ENCODE results near the gene BEX5.
A peak's percentile ranks its signal among the peaks of the same experiment; 100 is the strongest.
"Not testable (repeated sequence)": the region's sequence is repeated elsewhere in the genome, so short reads cannot be mapped to it uniquely, and the experiment has no call there.

BEX5 gene

DNA sequence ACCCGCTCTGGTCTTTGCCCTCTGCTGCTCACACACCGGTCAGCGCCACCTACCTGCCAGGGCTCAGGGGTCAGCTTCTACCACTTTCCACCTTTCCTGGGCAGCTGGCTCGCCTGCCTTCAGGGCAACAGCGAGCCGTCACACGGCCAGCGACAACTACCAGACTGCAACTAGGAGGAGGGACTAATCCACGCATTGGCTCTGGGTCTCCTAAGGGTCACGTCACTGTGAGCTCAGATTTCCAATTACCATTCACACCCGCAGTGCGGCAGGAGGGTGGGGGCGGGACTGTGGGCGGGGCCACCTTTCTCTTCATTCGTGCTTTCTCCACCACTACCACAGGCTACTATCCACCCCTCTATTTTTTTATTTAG lies at the start of gene BEX5:
TSS of gene BEX5 (minus strand) at position 172 of the 374 bp plus-strand sequence. CDS start 1,712 bp downstream, outside the sequence.
- peak within 1 kb of the TSS; percentile 32 for H3K4me3 ChIP-seq (ENCODE audit: low read depth, low read length)
- DNase-seq (ENCODE audit: low read depth, low spot score): peak; percentile 9
- in situ Hi-C loops (cut with HindIII; ENCODE audit: low sequenced_read_pairs): no loop called here
- TF ChIP-seq, protein P1, sequence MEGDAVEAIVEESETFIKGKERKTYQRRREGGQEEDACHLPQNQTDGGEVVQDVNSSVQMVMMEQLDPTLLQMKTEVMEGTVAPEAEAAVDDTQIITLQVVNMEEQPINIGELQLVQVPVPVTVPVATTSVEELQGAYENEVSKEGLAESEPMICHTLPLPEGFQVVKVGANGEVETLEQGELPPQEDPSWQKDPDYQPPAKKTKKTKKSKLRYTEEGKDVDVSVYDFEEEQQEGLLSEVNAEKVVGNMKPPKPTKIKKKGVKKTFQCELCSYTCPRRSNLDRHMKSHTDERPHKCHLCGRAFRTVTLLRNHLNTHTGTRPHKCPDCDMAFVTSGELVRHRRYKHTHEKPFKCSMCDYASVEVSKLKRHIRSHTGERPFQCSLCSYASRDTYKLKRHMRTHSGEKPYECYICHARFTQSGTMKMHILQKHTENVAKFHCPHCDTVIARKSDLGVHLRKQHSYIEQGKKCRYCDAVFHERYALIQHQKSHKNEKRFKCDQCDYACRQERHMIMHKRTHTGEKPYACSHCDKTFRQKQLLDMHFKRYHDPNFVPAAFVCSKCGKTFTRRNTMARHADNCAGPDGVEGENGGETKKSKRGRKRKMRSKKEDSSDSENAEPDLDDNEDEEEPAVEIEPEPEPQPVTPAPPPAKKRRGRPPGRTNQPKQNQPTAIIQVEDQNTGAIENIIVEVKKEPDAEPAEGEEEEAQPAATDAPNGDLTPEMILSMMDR (IDR thresholded peaks at IDR 0.05; ENCODE audit: low read depth, low read length): no peak

DNA sequence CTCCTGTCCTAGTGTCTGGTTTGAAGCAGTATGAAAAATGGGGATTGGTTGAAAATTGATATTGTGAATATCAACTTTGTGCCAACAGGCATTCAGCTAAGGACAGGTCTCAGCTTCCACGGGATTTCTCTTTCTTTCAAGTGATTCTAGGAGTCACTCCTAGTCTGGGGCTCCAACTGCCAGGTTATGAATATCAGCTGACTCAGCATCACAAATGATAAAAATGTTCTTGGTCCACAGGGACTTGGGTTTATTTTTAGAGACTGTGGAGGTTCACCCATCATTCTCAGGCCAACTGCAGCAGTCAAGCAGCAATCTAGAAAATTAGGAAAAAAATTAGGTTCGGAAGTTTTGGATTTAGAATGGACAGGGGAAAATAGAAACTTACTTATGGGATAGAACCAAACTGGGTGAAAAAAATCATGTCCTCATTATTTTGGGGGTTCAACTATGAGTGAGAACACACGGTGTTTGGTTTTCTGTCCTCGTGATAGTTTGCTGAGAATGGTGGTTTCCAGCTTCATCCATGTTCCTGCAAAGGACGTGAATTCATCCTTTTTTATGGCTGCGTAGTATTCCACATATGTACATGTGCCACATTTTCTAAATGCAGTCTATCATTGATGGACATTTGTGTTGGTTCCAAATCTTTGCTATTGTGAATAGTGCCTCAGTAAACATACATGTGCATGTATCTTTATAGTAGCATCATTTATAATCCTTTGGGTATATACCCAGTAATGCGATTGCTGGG lies 30.4 kb upstream of the BEX5 start:
- TF ChIP-seq, protein P1 (IDR thresholded peaks at IDR 0.05; ENCODE audit: low read depth, low read length): no peak
- no peak for DNase-seq (ENCODE audit: low read depth, low spot score)
- H3K4me3 ChIP-seq (ENCODE audit: low read depth, low read length): no peak overlapping the region
- in situ Hi-C loops (cut with HindIII; ENCODE audit: low sequenced_read_pairs): no loop called here

DNA sequence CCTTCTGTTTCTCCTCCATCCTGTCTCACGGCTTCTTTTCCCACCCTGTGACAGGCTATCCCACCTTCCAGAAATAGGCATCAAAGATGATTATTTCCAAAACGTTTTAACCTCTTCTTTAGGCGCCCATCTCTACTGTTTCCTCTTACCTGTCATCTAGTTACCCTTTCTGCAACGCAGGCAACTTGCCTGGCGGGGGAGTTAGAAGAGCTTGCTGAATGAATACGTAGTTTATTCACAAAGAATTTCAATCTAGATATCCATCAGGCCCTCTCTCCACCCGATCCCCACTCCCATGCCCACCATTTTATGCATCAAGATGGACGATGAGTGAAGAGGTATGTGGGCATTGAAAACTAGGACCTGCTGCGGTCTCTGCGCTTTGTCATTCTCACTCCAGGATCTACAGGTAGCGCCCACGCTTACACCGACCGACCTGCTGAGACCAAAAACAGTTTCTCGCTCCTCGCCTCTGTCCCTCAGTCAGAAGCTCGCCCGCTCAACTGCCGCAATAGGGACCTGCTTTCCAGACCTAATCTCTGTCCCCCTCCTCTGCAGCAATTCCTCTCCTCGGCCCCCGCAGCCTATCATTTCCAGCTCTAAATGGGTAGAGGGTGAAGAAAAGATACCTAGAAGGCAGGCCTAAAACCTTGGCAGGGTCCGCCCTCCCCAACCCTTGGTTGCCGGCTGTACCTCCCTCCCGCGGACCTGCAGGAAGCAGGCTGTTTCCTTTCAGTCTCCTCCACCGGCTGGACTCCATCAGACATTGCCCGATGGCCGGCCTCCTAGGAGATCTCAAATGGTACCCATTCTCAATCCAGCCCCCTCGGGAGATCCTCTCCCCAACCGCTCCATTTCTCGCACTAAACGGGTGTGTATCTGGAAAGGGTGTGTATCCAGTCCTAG lies 624 bp downstream of the BEX5 start:
- DNase-seq (ENCODE audit: low read depth, low spot score): no peak
- in situ Hi-C loops (cut with HindIII; ENCODE audit: low sequenced_read_pairs): no loop called here
- TF ChIP-seq, protein P1 (IDR thresholded peaks at IDR 0.05; ENCODE audit: low read depth, low read length): no peak
- peak overlapping the region; percentile 32 for H3K4me3 ChIP-seq (ENCODE audit: low read depth, low read length)

DNA sequence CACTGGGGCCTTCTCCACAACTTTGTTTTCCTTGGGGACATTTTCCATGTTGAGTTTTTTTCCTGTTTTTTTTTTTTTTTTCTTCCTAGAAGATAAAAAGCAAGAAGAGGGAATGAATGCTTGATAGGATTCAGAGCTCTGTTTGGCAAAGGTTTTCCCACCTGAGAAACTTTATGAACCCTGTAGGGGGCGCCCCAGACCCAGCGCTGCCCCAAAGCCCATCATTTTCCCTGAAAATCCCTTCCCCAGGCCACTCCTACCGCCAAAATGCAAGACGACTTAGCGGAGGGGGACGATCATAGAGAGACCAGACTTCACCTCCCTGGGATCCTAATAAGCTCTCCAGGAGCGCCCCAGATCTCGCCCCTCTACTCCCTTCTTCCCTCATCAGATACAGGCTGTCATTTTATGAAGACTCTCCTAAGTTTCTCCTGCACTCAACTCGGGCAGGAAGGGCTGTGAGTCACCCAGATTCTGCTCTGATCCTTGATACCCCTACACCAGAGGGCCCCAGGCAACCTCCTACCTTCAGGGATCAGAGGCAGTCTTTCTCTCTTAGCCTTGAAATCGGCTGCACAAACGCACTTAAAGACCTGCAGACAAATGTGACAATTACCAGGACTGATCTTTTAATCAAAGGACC lies 1.4 kb downstream of the BEX5 start:
- DNase-seq (ENCODE audit: low read depth, low spot score): no peak
- no peak overlapping the region for H3K4me3 ChIP-seq (ENCODE audit: low read depth, low read length)
- TF ChIP-seq, protein P1 (IDR thresholded peaks at IDR 0.05; ENCODE audit: low read depth, low read length): no peak
- in situ Hi-C loops (cut with HindIII; ENCODE audit: low sequenced_read_pairs): no loop called here

DNA sequence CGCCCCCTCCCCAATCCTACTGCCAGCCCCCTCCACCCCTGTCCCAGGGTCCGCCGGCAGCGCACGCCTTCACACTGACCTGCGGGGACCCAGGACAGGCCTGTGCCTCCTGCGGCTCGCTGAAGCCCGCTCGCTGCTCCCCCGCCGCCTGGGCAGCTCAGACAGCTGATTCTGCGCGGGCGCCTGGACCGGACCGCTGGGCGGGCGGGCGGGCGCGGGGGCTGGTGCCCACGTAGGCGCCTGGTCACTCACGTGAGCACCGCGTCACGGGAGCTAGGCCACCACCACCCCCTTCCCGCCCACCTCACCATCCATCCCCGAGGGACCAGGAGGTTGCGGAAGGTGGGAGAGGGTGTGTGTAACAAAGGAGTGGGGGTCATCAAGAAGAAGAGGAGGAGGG lies 13.5 kb downstream of the BEX5 start, which contains the start of gene TCEAL6:
TSS of gene TCEAL6 (minus strand) at position 208 of the 400 bp plus-strand sequence.
- in situ Hi-C loops (cut with HindIII; ENCODE audit: low sequenced_read_pairs); H3K4me3 ChIP-seq (ENCODE audit: low read depth, low read length); DNase-seq (ENCODE audit: low read depth, low spot score): not testable (repeated sequence)

DNA sequence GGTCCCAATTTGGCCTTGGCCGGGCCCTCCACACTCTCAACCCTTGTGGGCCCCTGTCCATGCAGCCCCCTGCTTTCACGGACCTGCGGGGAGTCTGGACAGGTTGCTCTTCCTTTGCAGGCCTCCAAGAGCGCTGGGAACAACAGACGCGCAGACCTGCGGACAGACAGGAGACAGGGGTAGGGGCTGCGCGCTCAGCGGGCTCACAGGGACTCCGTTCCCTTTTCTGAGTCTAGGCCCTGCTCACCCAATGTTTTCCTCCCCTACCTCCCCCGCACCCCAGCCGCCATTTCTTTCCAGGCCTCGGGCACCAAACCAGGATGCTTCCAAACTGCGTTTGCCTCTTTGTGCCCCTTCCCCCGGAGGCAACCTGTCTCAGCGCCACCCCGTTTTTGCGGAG lies 14.1 kb downstream of the BEX5 start:
- DNase-seq (ENCODE audit: low read depth, low spot score); H3K4me3 ChIP-seq (ENCODE audit: low read depth, low read length); in situ Hi-C loops (cut with HindIII; ENCODE audit: low sequenced_read_pairs): not testable (repeated sequence)

DNA sequence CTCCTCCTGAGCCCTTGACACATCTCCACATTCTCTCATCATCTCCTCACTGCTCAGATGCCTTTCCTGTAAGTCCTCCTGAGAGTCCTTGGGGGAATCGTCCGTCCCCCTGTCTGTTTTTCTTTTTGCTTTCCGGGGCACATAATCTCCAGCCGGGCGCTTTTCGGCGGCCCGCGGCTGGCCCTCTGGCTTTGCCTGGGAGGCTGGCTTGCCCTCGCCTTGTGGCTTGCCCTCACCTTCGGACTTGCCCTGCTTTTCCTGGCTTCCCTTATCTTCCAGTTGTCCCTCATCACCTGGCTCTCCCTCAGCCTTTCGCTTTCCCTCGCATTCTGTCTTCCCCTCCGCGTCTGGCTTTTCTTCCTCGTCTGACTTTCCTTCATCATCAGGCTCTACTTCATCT lies 14.9 kb downstream of the BEX5 start:
- DNase-seq (ENCODE audit: low read depth, low spot score); H3K4me3 ChIP-seq (ENCODE audit: low read depth, low read length); in situ Hi-C loops (cut with HindIII; ENCODE audit: low sequenced_read_pairs): not testable (repeated sequence)
